ENCODE measurements around the gene NCBP1.

NCBP1 gene

GRCh38 chr9:97599314-97599846, 34.2 kb upstream of the NCBP1 start:
- Histone ChIP-seq H3K27ac (peak overlapping the region; percentile 63), H3K4me3 (IDR thresholded peaks at IDR 0.05; ENCODE audit: insufficient read depth, low read depth, low read length) (no peak overlapping the region), H3K4me1 (ENCODE audit: low read depth, poor library complexity, severe bottlenecking) (peaks cover 40% of the 10 kb centered on the region), H3K79me2 (ENCODE audit: insufficient read depth, low read depth) (no peaks in the 10 kb centered on the region), H4K20me1 (ENCODE audit: insufficient read depth) (no peaks in the 10 kb centered on the region), H3K4me2 (peak overlapping the region; percentile 81), H3K27me3 (ENCODE audit: insufficient read depth, low read depth) (no peaks in the 10 kb centered on the region), H3K9ac (peak overlapping the region; percentile 3; the same call in 1 of the 2 replicates), H2AFZ (ENCODE audit: low read depth) (peak overlapping the region; percentile 62; the same call in 1 of the 2 replicates), H3K36me3 (ENCODE audit: insufficient read depth) (no peaks in the 10 kb centered on the region)
- TF ChIP-seq CTCF (conservative IDR thresholded peaks at IDR 0.05; ENCODE audit: low read depth, low read length): no peak

- no peaks in the 10 kb centered on the region for H3K27me3 ChIP-seq (ENCODE audit: insufficient read depth, low read depth)
- H4K20me1 ChIP-seq (ENCODE audit: insufficient read depth): no peaks in the 10 kb centered on the region
- peak overlapping the region; percentile 81 for H3K4me2 ChIP-seq
- H2AFZ ChIP-seq (ENCODE audit: low read depth): no peak overlapping the region
- TF ChIP-seq CTCF (conservative IDR thresholded peaks at IDR 0.05; ENCODE audit: low read depth, low read length): no peak
- no peak overlapping the region for H3K9ac ChIP-seq
- no peaks in the 10 kb centered on the region for H3K36me3 ChIP-seq (ENCODE audit: insufficient read depth)
- H3K4me3 ChIP-seq (IDR thresholded peaks at IDR 0.05; ENCODE audit: insufficient read depth, low read depth, low read length): no peak overlapping the region
- no peaks in the 10 kb centered on the region for H3K79me2 ChIP-seq (ENCODE audit: insufficient read depth, low read depth)
- peaks cover 40% of the 10 kb centered on the region for H3K4me1 ChIP-seq (ENCODE audit: low read depth, poor library complexity, severe bottlenecking)
- H3K27ac ChIP-seq: peak overlapping the region; percentile 63; the same call in 1 of the 2 replicates
Measured at GRCh38 chr9:97600531-97601227, 32.9 kb upstream of the NCBP1 start.

- Histone ChIP-seq H3K4me2 (no peak overlapping the region), H3K36me3 (ENCODE audit: insufficient read depth) (no peaks in the 10 kb centered on the region), H3K27ac (no peak overlapping the region), H3K27me3 (ENCODE audit: insufficient read depth, low read depth) (no peaks in the 10 kb centered on the region), H2AFZ (ENCODE audit: low read depth) (no peak overlapping the region), H3K79me2 (ENCODE audit: insufficient read depth, low read depth) (no peaks in the 10 kb centered on the region), H4K20me1 (ENCODE audit: insufficient read depth) (no peaks in the 10 kb centered on the region), H3K4me3 (IDR thresholded peaks at IDR 0.05; ENCODE audit: insufficient read depth, low read depth, low read length) (no peak overlapping the region), H3K9ac (no peak overlapping the region), H3K4me1 (ENCODE audit: low read depth, poor library complexity, severe bottlenecking) (peaks cover 40% of the 10 kb centered on the region)
- no peak for TF ChIP-seq CTCF (conservative IDR thresholded peaks at IDR 0.05; ENCODE audit: low read depth, low read length)
Measured at GRCh38 chr9:97601228-97601898, 32.3 kb upstream of the NCBP1 start.

- no peak overlapping the region for H3K9ac ChIP-seq
- no peak overlapping the region for H3K27ac ChIP-seq
- H4K20me1 ChIP-seq (ENCODE audit: insufficient read depth): no peaks in the 10 kb centered on the region
- TF ChIP-seq CTCF (conservative IDR thresholded peaks at IDR 0.05; ENCODE audit: low read depth, low read length): no peak
- H3K79me2 ChIP-seq (ENCODE audit: insufficient read depth, low read depth): no peaks in the 10 kb centered on the region
- no peak overlapping the region for H2AFZ ChIP-seq (ENCODE audit: low read depth)
- no peaks in the 10 kb centered on the region for H3K36me3 ChIP-seq (ENCODE audit: insufficient read depth)
- H3K4me3 ChIP-seq (IDR thresholded peaks at IDR 0.05; ENCODE audit: insufficient read depth, low read depth, low read length): no peak overlapping the region
- H3K4me2 ChIP-seq: no peak overlapping the region
- H3K27me3 ChIP-seq (ENCODE audit: insufficient read depth, low read depth): no peaks in the 10 kb centered on the region
- peaks cover 40% of the 10 kb centered on the region for H3K4me1 ChIP-seq (ENCODE audit: low read depth, poor library complexity, severe bottlenecking)
Measured at GRCh38 chr9:97602430-97602829, 31.2 kb upstream of the NCBP1 start.

Data from KMS-11 (cell line).